H4 (cell line): ENCODE measurements around the gene RAD54L. TPM values are rescaled to one million over a fixed set of nuclear protein-coding genes. Genes with fewer than 3 reads are reported as not detected.
"Not testable (repeated sequence)": the region's sequence is repeated elsewhere in the genome, so short reads cannot be mapped to it uniquely, and the experiment has no call there.

Source experiments
- DNase-seq: peaks from one replicate; pipeline ENCODE4 v3.0.0-alpha.2; 2015; ENCODE audit warnings: low spot score
- total RNA-seq: library from RNA; depleted of rRNA; stranded (reverse); fragments of >200 nt; shearing (Covaris generic); gene quantifications from 2 replicates; pipeline ENCODE4 v1.2.3, GENCODE V29; 2014; rRNA removed

RAD54L gene
- total RNA-seq, 1 experiment from 2014 or later: 14.4 TPM

- DNase-seq: not testable (repeated sequence)
Measured at GRCh38 chr1:46319960-46320914, 72.7 kb downstream of the RAD54L start.

- not testable (repeated sequence) for DNase-seq
Measured at GRCh38 chr1:46322191-46322590, 74.6 kb downstream of the RAD54L start.

- not testable (repeated sequence) for DNase-seq
Measured at GRCh38 chr1:46325285-46326076, 77.9 kb downstream of the RAD54L start.

Other genes with a start within 250 kb of the RAD54L start
- gene PIK3R3, start 115.1 kb upstream of the RAD54L start, total RNA-seq: 14.9 and 16.4 TPM in 2 replicates
- 0.64 and 0.66 TPM in 2 replicates for gene TSPAN1, start 72.7 kb upstream of the RAD54L start, total RNA-seq
- gene P3R3URF, start 71.3 kb upstream of the RAD54L start, total RNA-seq: not detected in 2 replicates
- 66.3 and 68.9 TPM in 2 replicates for gene POMGNT1, start 49.3 kb upstream of the RAD54L start, total RNA-seq
- 0.15 and 0.41 TPM in 2 replicates for gene LURAP1, start 44.4 kb upstream of the RAD54L start, total RNA-seq
- 65.0 and 88.5 TPM in 2 replicates for gene LRRC41, start 55.9 kb downstream of the RAD54L start, total RNA-seq
- 1,107 and 1,124 TPM in 2 replicates for gene UQCRH, start 55.9 kb downstream of the RAD54L start, total RNA-seq
- 15.0 and 17.1 TPM in 2 replicates for gene NSUN4, start 93.0 kb downstream of the RAD54L start, total RNA-seq
- gene FAAH, start 146.6 kb downstream of the RAD54L start, total RNA-seq: 0.64 and 2.0 TPM in 2 replicates
- gene DMBX1, start 242.1 kb downstream of the RAD54L start, total RNA-seq: 0.37 TPM in 2 replicates